Gastroesophageal sphincter (tissue), 3 donors: ENCODE measurements around the gene OTOGL.

ENCODE experiments used
- EP300 ChIP-seq: sonication (generic); formaldehyde crosslinking; IDR thresholded peaks from one replicate; pipeline ENCODE4 v1.6.1; 2017; ENCODE audit warnings: antibody characterized with exemption, mild to moderate bottlenecking
- POLR2A ChIP-seq, 2 donors: fragments of 450-650 bp; IDR thresholded peaks; one replicate each; pipeline ENCODE4 v1.6.1; 2017; ENCODE audit warnings: antibody characterized with exemption in 2 of 2, mild to moderate bottlenecking in 2 of 2, moderate library complexity in 1 of 2
- POLR2AphosphoS5 ChIP-seq: sonication (generic); formaldehyde crosslinking; IDR thresholded peaks from one replicate; pipeline ENCODE4 v1.6.1; 2017; ENCODE audit warnings: antibody characterized with exemption
- TF ChIP-seq, protein P1 (sequence below), 4 experiments: fragments of 200-600 bp in 2 of 4; fragments of 450-650 bp in 2 of 4; sonication (generic) in 1 of 4; IDR thresholded peaks; one replicate each; pipeline ENCODE4 v1.5.1; 2017 to 2019; ENCODE audit warnings: antibody characterized with exemption in 4 of 4, mild to moderate bottlenecking in 2 of 4, moderate library complexity in 2 of 4

DNA sequence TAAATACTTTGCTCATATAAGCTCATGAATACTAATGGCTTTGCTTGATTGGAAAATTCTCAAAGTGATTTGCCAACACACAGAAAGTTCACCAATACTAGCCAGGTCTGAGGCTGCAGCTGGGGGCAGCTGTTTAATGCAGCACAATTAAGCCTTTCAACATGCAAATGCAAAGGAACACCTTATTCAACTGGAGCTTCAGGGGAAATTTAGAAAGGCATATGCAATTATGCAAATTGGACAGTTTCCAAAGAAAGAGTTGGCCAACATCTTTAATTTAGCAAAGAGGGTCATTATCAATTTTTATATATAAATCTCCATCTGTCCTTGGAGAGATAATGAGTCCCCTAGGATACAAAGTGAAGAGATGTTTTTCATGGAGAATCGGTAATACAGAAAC lies 40.2 kb upstream of the OTOGL start:
- TF ChIP-seq POLR2AphosphoS5 (no peak), EP300 (no peak), POLR2A (IDR thresholded peaks at IDR 0.05) (no peak)
- TF ChIP-seq, protein P1, sequence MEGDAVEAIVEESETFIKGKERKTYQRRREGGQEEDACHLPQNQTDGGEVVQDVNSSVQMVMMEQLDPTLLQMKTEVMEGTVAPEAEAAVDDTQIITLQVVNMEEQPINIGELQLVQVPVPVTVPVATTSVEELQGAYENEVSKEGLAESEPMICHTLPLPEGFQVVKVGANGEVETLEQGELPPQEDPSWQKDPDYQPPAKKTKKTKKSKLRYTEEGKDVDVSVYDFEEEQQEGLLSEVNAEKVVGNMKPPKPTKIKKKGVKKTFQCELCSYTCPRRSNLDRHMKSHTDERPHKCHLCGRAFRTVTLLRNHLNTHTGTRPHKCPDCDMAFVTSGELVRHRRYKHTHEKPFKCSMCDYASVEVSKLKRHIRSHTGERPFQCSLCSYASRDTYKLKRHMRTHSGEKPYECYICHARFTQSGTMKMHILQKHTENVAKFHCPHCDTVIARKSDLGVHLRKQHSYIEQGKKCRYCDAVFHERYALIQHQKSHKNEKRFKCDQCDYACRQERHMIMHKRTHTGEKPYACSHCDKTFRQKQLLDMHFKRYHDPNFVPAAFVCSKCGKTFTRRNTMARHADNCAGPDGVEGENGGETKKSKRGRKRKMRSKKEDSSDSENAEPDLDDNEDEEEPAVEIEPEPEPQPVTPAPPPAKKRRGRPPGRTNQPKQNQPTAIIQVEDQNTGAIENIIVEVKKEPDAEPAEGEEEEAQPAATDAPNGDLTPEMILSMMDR (IDR thresholded peaks at IDR 0.05) = no peak
